Neural cell (in vitro differentiated cells): ENCODE measurements around the gene CAPN15. TPM values are rescaled to one million over a fixed set of nuclear protein-coding genes. Genes with fewer than 3 reads are reported as not detected.

ENCODE experiments used
- H2AFZ ChIP-seq: fragments of 200-600, 300-800 bp; sonication (generic), shearing (Covaris generic); 2 replicates; pipeline ENCODE4 v1.6.0; 2014; ENCODE audit warnings: low read depth, mild to moderate bottlenecking, antibody characterized with exemption, low read length, moderate library complexity
- H3F3A ChIP-seq: fragments of 200-600 bp; shearing (Covaris generic); 2 replicates; pipeline ENCODE4 v1.6.1; 2016; ENCODE audit warnings: mild to moderate bottlenecking, moderate library complexity, mixed read lengths, antibody characterized with exemption, low read length; ENCODE audit not compliant: insufficient read depth, poor library complexity, severe bottlenecking
- H3K27ac ChIP-seq: fragments of 200-600, 300-800 bp; sonication (generic), shearing (Covaris generic); 2 replicates; pipeline ENCODE4 v1.5.1; 2014; ENCODE audit warnings: mild to moderate bottlenecking, low read length, moderate library complexity
- H3K27me3 ChIP-seq: fragments of 300-800, 200-600 bp; sonication (generic), shearing (Covaris generic); 2 replicates; pipeline ENCODE4 v1.6.0; 2014; ENCODE audit warnings: mild to moderate bottlenecking, low read depth, low read length, moderate library complexity; ENCODE audit not compliant: insufficient read depth
- H3K36me3 ChIP-seq: fragments of 300-800, 200-600 bp; sonication (generic), shearing (Covaris generic); 2 replicates; pipeline ENCODE4 v1.5.1; 2014; ENCODE audit warnings: mild to moderate bottlenecking, antibody characterized with exemption, low read length, moderate library complexity; ENCODE audit not compliant: insufficient read depth
- H3K4me2 ChIP-seq: fragments of 300-800, 200-600 bp; sonication (generic), shearing (Covaris generic); 2 replicates; pipeline ENCODE4 v1.6.0; 2014; ENCODE audit warnings: mild to moderate bottlenecking, low read length
- H3K4me3 ChIP-seq: fragments of 300-800, 200-600 bp; sonication (generic), shearing (Covaris generic); 2 replicates; pipeline ENCODE4 v1.5.1; 2014; ENCODE audit warnings: mild to moderate bottlenecking, low read length, moderate library complexity
- H3K79me2 ChIP-seq: fragments of 200-600 bp; shearing (Covaris generic); replicated peaks from 2 replicates; pipeline ENCODE4 v1.6.0; 2014; ENCODE audit warnings: mild to moderate bottlenecking, low read length, moderate library complexity; ENCODE audit not compliant: insufficient read depth
- H3K9ac ChIP-seq: fragments of 300-800, 200-600 bp; sonication (generic), shearing (Covaris generic); 2 replicates; pipeline ENCODE4 v1.6.1; 2016; ENCODE audit warnings: mild to moderate bottlenecking, low read length, mixed read lengths
- H3K9me2 ChIP-seq: fragments of 200-600 bp; shearing (Covaris generic); 2 replicates; pipeline ENCODE4 v1.6.1; 2016; ENCODE audit warnings: mild to moderate bottlenecking, low read length, mixed read lengths; ENCODE audit not compliant: insufficient read depth
- H3K9me3 ChIP-seq: fragments of 200-600, 300-800 bp; sonication (generic), shearing (Covaris generic); 2 replicates; pipeline ENCODE4 v1.6.1; 2016; ENCODE audit warnings: mild to moderate bottlenecking, mixed run types, low read length, moderate library complexity, mixed read lengths
- H4K20me1 ChIP-seq: fragments of 200-600 bp; shearing (Covaris generic); 2 replicates; pipeline ENCODE4 v1.6.1; 2016; ENCODE audit warnings: mild to moderate bottlenecking, mixed run types; ENCODE audit not compliant: insufficient read depth
- CTCF ChIP-seq: fragments of 450-650 bp; IDR thresholded peaks from 2 replicates; pipeline ENCODE4 v1.5.1; 2014; ENCODE audit warnings: antibody characterized with exemption, mild to moderate bottlenecking, moderate library complexity; ENCODE audit not compliant: poor library complexity, severe bottlenecking
- EP300 ChIP-seq: fragments of 450-650 bp; conservative IDR thresholded peaks from 2 replicates; pipeline ENCODE4 v1.6.1; 2014; ENCODE audit warnings: antibody characterized with exemption, mild to moderate bottlenecking, moderate library complexity; ENCODE audit not compliant: poor library complexity, severe bottlenecking
- EZH2 ChIP-seq: fragments of 200-600, 300-800 bp; shearing (Covaris generic), sonication (generic); IDR thresholded peaks from 2 replicates; pipeline ENCODE4 v1.6.1; 2014; ENCODE audit warnings: antibody characterized with exemption, low read length, borderline replicate concordance, mild to moderate bottlenecking; ENCODE audit not compliant: insufficient read depth, poor library complexity, severe bottlenecking
- MXI1 ChIP-seq: fragments of 450-650 bp; conservative IDR thresholded peaks from 2 replicates; pipeline ENCODE4 v1.6.1; 2014; ENCODE audit warnings: antibody characterized with exemption, mild to moderate bottlenecking; ENCODE audit not compliant: poor library complexity, severe bottlenecking
- POLR2AphosphoS5 ChIP-seq: IDR thresholded peaks from 2 replicates; pipeline ENCODE4 v1.6.1; 2012
- RAD21 ChIP-seq: fragments of 450-650 bp; conservative IDR thresholded peaks from 2 replicates; pipeline ENCODE4 v1.6.1; 2014; ENCODE audit warnings: antibody characterized with exemption, mild to moderate bottlenecking, moderate library complexity
- SMC3 ChIP-seq: fragments of 450-650 bp; conservative IDR thresholded peaks from 2 replicates; pipeline ENCODE4 v1.6.1; 2014; ENCODE audit warnings: antibody characterized with exemption, mild to moderate bottlenecking, moderate library complexity; ENCODE audit not compliant: poor library complexity
- TAF1 ChIP-seq: IDR thresholded peaks from 2 replicates; pipeline ENCODE4 v1.6.1; 2012; ENCODE audit warnings: low read depth
- polyA plus RNA-seq: library from polyadenylated mRNA; depleted of rRNA; stranded (reverse); fragments of >200 nt; gene quantifications from 2 replicates; pipeline ENCODE4 v1.2.3, GENCODE V29; 2014
- TF ChIP-seq, protein P1 (sequence below): IDR thresholded peaks from 2 replicates; pipeline ENCODE4 v1.6.1; 2012; ENCODE audit warnings: borderline replicate concordance

CAPN15 gene
- polyA plus RNA-seq, 1 donor from 2014 or later, result 11.5 TPM

DNA sequence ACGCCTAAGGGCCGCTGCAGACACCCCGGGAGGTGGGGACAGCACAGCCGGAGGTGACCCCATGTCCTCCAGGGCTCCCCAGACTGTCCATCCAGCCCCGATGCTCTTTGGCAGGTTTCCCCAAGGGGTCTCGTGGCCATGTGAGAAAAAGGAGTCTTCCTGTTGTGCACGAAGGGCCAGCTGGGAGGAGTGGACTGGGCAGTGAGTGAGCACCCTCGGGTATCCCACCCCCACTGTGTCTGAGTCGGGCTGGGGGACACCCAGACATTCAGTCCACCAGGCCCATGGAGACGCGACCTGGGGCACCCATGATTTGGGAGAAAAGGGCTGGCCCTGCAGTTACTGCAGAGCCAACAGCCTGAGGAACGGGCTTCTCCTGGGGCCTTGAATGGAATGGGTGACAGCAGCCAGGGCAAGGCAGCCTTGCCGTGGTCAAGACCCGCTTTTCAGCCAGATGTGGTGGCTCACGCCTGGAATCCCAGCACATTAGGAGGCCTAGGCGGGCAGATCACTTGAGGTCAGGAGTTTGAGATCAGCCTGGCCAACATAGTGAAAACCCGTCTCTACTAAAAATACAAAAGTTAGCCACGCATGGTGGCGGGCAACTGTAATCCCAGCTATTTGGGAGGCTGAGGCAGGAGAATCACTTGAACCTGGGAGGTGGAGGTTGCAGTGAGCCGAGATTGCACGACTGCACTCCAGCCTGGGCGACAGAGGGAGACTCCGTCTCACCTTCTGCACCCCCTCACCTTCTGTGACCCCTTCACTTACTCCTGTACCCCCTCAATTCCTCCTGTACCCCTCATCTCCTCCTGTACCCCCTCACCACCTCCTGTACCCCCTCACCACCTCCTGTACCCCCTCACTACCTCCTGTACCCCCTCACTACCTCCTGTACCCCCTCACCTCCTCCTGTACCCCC is 24.1 kb upstream of the CAPN15 start:
- H4K20me1 ChIP-seq, result no peaks in the 10 kb centered on the region
- no peak overlapping the region for H3K4me3 ChIP-seq
- no peaks in the 10 kb centered on the region for H3K9me2 ChIP-seq
- no peak overlapping the region for H2AFZ ChIP-seq
- no peak overlapping the region for H3K9ac ChIP-seq
- no peaks in the 10 kb centered on the region for H3K27me3 ChIP-seq
- H3K4me2 ChIP-seq, result no peak overlapping the region
- H3F3A ChIP-seq, result no peaks in the 10 kb centered on the region
- H3K79me2 ChIP-seq, result no peaks in the 10 kb centered on the region
- no peaks in the 10 kb centered on the region for H3K9me3 ChIP-seq
- no peaks in the 10 kb centered on the region for H3K36me3 ChIP-seq
- TF ChIP-seq EP300, result no peak
- TF ChIP-seq TAF1, result no peak
- TF ChIP-seq CTCF, result no peak
- TF ChIP-seq, protein P1, sequence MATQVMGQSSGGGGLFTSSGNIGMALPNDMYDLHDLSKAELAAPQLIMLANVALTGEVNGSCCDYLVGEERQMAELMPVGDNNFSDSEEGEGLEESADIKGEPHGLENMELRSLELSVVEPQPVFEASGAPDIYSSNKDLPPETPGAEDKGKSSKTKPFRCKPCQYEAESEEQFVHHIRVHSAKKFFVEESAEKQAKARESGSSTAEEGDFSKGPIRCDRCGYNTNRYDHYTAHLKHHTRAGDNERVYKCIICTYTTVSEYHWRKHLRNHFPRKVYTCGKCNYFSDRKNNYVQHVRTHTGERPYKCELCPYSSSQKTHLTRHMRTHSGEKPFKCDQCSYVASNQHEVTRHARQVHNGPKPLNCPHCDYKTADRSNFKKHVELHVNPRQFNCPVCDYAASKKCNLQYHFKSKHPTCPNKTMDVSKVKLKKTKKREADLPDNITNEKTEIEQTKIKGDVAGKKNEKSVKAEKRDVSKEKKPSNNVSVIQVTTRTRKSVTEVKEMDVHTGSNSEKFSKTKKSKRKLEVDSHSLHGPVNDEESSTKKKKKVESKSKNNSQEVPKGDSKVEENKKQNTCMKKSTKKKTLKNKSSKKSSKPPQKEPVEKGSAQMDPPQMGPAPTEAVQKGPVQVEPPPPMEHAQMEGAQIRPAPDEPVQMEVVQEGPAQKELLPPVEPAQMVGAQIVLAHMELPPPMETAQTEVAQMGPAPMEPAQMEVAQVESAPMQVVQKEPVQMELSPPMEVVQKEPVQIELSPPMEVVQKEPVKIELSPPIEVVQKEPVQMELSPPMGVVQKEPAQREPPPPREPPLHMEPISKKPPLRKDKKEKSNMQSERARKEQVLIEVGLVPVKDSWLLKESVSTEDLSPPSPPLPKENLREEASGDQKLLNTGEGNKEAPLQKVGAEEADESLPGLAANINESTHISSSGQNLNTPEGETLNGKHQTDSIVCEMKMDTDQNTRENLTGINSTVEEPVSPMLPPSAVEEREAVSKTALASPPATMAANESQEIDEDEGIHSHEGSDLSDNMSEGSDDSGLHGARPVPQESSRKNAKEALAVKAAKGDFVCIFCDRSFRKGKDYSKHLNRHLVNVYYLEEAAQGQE, result no peak
- no peak for TF ChIP-seq SMC3
- TF ChIP-seq RAD21, result no peak
- no peak for TF ChIP-seq EZH2
- no peak for TF ChIP-seq MXI1
- TF ChIP-seq POLR2AphosphoS5, result no peak
- no peak overlapping the region for H3K27ac ChIP-seq

- no peaks in the 10 kb centered on the region for H3K27me3 ChIP-seq
- no peaks in the 10 kb centered on the region for H3K9me3 ChIP-seq
- no peak overlapping the region for H3K4me3 ChIP-seq
- no peaks in the 10 kb centered on the region for H4K20me1 ChIP-seq
- H3K27ac ChIP-seq, result no peak overlapping the region
- H3K4me2 ChIP-seq, result no peak overlapping the region
- no peaks in the 10 kb centered on the region for H3K36me3 ChIP-seq
- H3F3A ChIP-seq, result no peaks in the 10 kb centered on the region
- H3K9ac ChIP-seq, result no peak overlapping the region
- no peaks in the 10 kb centered on the region for H3K79me2 ChIP-seq
- TF ChIP-seq CTCF (no peak), MXI1 (no peak), POLR2AphosphoS5 (no peak), EZH2 (no peak), TAF1 (no peak), RAD21 (no peak), EP300 (no peak), SMC3 (no peak)
- TF ChIP-seq, protein P1, result no peak
- no peak overlapping the region for H2AFZ ChIP-seq
- no peaks in the 10 kb centered on the region for H3K9me2 ChIP-seq
Observed at GRCh38 chr16:505479-506245, 21.9 kb upstream of the CAPN15 start.
